Vagina (tissue), 2 donors: ENCODE data around the gene NHLH2. TPM values are rescaled to one million over a fixed set of nuclear protein-coding genes. Genes with fewer than 3 reads are reported as not detected.

Experiments
- DNase-seq, 2 donors: peaks; one replicate each; pipeline ENCODE4 v3.0.0-alpha.2; 2017; ENCODE audit errors: extremely low spot score in 2 of 2
- H3K27ac ChIP-seq: fragments of 200-600 bp; sonication (generic); one replicate; pipeline ENCODE4 v1.5.1; 2019
- H3K27me3 ChIP-seq: fragments of 200-600 bp; sonication (generic); one replicate; pipeline ENCODE4 v1.5.1; 2019
- H3K36me3 ChIP-seq, 2 donors: fragments of 200-600 bp; sonication (generic); one replicate each; pipeline ENCODE4 v1.5.1; 2017 to 2019
- H3K4me1 ChIP-seq: fragments of 200-600 bp; sonication (generic); one replicate; pipeline ENCODE4 v1.5.1; 2019
- H3K4me3 ChIP-seq, 2 donors: fragments of 200-600 bp; sonication (generic); 1 replicate in 1 of 2; 2 replicates in 1 of 2; pipeline ENCODE4 v1.5.1; 2016 to 2019
- H3K9me3 ChIP-seq: fragments of 200-600 bp; sonication (generic); one replicate; pipeline ENCODE4 v1.5.1; 2019
- POLR2A ChIP-seq, 2 donors: fragments of 450-650 bp; IDR thresholded peaks; one replicate each; pipeline ENCODE4 v1.6.1; 2017; ENCODE audit warnings: antibody characterized with exemption in 2 of 2, mild to moderate bottlenecking in 2 of 2, moderate library complexity in 2 of 2
- POLR2AphosphoS5 ChIP-seq, 2 donors: sonication (generic); formaldehyde crosslinking; IDR thresholded peaks; one replicate each; pipeline ENCODE4 v1.9.0; 2017; ENCODE audit warnings: antibody characterized with exemption in 2 of 2, mild to moderate bottlenecking in 2 of 2, low read depth in 1 of 2; ENCODE audit not compliant: insufficient read depth in 1 of 2
- intact Hi-C: fragments of 100-400 bp; cut with DNase I; formaldehyde crosslinking; loops from one replicate; pipeline ENCODE4 v1.15.1; 2023
- total RNA-seq: library from RNA; depleted of rRNA; stranded (reverse); fragments of >200 nt; gene quantifications from one replicate; pipeline ENCODE4 v1.2.3, GENCODE V29; 2016
- TF ChIP-seq, protein P1 (sequence below), 3 experiments: fragments of 450-650 bp in 2 of 3; fragments of 200-600 bp in 1 of 3; sonication (generic) in 1 of 3; IDR thresholded peaks; one replicate each; pipeline ENCODE4 v1.5.1; 2017 to 2019; ENCODE audit warnings: antibody characterized with exemption in 3 of 3, mild to moderate bottlenecking in 2 of 3, moderate library complexity in 2 of 3

Gene NHLH2
- total RNA-seq, 1 donor from 2014 or later, result 0.25 TPM

DNA sequence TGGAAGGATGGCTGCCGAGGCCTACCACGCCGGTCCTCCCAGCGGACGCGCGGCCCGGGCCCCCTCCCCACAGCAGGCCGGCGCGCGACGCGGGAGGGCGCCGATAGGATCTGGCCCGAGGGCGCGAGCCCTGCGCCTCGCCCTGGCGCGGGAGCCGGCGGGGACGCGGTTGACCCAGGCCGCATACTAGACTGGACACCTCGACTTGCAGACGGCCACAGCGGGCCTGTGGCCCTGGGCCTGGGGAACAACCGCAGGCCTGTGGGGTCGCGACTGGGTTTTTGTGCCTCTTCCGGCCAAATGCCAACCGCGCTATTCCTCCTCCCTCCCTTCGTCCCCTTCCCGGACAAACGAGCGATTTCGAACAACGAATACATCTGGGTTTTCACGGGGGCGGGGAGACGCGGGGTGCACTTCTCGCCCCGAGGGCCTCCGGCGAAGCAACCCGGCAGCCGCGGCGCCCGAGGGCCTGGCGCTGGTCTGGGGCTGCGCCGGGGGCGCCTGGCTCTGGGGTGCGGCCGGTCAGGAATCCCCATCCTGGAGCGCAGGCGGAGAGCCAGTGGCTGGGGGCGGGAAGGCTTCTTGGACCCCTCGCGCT lies 2.4 kb downstream of the NHLH2 start:
- no peaks in the 10 kb centered on the region for H3K9me3 ChIP-seq
- intact Hi-C loops, result no loop called here
- H3K27ac ChIP-seq, result no peak overlapping the region
- peaks cover 23% of the 10 kb centered on the region for H3K4me1 ChIP-seq
- no peak for TF ChIP-seq POLR2A (IDR thresholded peaks at IDR 0.05)
- no peaks in the 10 kb centered on the region for H3K36me3 ChIP-seq
- DNase-seq, result no peak
- H3K4me3 ChIP-seq, result peak overlapping the region; percentile 36 to 39
- H3K27me3 ChIP-seq, result no peaks in the 10 kb centered on the region

DNA sequence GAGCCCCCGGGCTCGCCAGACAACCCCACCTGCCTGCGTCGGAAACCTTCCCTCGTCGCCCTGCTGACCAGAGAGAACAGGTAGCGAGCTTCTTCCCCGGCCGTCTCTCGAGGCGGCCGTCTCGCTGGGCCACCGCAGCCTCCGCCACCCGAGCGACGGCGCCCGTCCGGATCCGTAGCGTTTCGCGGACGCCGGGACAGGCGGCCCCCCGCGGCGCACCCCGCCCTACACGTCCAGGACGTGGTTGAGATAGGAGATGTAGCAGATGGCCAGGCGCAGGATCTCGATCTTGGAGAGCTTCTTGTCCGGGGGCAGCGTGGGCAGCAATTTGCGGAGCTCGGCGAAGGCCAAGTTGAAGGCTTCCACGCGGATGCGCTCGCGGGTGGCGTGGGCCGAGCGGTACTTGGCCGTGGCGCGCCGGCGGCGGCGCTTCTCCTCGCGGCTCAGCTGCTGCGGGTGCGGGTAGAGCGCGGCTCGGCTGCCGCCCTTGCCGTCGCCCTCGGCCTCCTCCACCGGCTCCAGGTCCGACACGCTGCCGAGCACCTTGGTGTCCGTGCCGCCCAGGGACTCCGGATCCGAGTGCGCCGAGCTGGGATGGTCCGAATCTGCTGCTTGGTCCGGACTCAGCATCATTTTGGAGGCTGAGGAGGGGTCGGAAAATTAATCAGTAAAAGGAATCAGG lies 3.0 kb downstream of the NHLH2 start:
- TF ChIP-seq POLR2A (IDR thresholded peaks at IDR 0.05) (no peak), POLR2AphosphoS5 (IDR thresholded peaks at IDR 0.05; ENCODE audit: insufficient read depth in 1 of 2, low read depth in 1 of 2) (no peak)
- TF ChIP-seq, protein P1, sequence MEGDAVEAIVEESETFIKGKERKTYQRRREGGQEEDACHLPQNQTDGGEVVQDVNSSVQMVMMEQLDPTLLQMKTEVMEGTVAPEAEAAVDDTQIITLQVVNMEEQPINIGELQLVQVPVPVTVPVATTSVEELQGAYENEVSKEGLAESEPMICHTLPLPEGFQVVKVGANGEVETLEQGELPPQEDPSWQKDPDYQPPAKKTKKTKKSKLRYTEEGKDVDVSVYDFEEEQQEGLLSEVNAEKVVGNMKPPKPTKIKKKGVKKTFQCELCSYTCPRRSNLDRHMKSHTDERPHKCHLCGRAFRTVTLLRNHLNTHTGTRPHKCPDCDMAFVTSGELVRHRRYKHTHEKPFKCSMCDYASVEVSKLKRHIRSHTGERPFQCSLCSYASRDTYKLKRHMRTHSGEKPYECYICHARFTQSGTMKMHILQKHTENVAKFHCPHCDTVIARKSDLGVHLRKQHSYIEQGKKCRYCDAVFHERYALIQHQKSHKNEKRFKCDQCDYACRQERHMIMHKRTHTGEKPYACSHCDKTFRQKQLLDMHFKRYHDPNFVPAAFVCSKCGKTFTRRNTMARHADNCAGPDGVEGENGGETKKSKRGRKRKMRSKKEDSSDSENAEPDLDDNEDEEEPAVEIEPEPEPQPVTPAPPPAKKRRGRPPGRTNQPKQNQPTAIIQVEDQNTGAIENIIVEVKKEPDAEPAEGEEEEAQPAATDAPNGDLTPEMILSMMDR (IDR thresholded peaks at IDR 0.05), result no peak
- Histone ChIP-seq H3K4me1 (peaks cover 23% of the 10 kb centered on the region), H3K4me3 (peak overlapping the region; percentile 36 to 39), H3K9me3 (no peaks in the 10 kb centered on the region), H3K27me3 (no peaks in the 10 kb centered on the region), H3K36me3 (no peaks in the 10 kb centered on the region), H3K27ac (no peak overlapping the region)
- intact Hi-C loops, result no loop called here
- no peak for DNase-seq

DNA sequence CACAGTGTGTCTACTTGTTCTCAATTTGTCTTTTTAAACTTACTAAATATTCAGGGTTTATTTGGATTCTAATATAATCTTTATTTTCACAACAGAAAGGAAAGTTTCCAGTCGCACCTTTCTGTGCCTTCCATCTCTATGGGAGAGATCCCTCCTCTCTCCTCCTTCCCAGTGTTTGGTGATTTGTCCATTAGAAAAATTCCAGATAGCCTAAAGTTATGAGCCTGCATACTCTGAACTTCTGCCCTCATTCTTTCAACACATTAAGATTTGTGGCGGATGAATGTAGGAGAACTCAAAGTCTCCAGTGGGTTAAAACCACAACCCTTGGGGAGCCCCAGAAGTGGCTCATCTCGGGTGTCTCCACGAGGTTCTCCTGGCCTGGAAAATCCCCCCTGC lies 3.6 kb downstream of the NHLH2 start:
- peak overlapping the region; percentile 36 to 39 for H3K4me3 ChIP-seq
- no peaks in the 10 kb centered on the region for H3K27me3 ChIP-seq
- no peak overlapping the region for H3K27ac ChIP-seq
- TF ChIP-seq, protein P1 (IDR thresholded peaks at IDR 0.05), result no peak
- TF ChIP-seq POLR2AphosphoS5 (IDR thresholded peaks at IDR 0.05; ENCODE audit: insufficient read depth in 1 of 2, low read depth in 1 of 2), result no peak
- no peak for TF ChIP-seq POLR2A (IDR thresholded peaks at IDR 0.05)
- H3K36me3 ChIP-seq, result no peaks in the 10 kb centered on the region
- intact Hi-C loops, result no loop called here
- no peaks in the 10 kb centered on the region for H3K9me3 ChIP-seq
- no peak for DNase-seq
- H3K4me1 ChIP-seq, result peaks cover 23% of the 10 kb centered on the region

DNA sequence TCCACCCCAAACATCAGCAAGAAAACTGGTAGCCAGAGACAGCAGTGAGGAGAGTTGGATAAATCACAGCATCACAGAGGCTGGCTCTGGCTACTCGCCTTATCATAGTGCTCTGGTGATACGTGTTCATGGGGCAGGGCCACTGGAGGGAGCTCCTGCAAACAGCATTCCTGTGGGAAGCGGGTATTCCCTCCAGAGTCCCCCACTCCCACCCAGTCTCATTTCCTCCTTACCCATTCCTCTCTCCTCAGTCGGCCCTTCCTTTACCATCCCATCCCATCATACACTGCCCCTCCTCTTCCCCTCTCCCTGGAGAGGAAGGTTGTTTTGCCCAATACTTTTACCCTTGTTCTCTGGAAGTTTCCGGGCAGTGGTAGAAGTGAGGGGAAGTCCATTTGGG lies 7.1 kb downstream of the NHLH2 start:
- no peak for DNase-seq
- no peaks in the 10 kb centered on the region for H3K9me3 ChIP-seq
- no peak overlapping the region for H3K27ac ChIP-seq
- no peaks in the 10 kb centered on the region for H3K36me3 ChIP-seq
- intact Hi-C loops, result no loop called here
- H3K4me3 ChIP-seq, result no peak overlapping the region
- no peak for TF ChIP-seq POLR2AphosphoS5 (IDR thresholded peaks at IDR 0.05; ENCODE audit: insufficient read depth in 1 of 2, low read depth in 1 of 2)
- TF ChIP-seq, protein P1 (IDR thresholded peaks at IDR 0.05), result no peak
- no peak for TF ChIP-seq POLR2A (IDR thresholded peaks at IDR 0.05)
- peaks cover 32% of the 10 kb centered on the region for H3K4me1 ChIP-seq
- no peaks in the 10 kb centered on the region for H3K27me3 ChIP-seq

DNA sequence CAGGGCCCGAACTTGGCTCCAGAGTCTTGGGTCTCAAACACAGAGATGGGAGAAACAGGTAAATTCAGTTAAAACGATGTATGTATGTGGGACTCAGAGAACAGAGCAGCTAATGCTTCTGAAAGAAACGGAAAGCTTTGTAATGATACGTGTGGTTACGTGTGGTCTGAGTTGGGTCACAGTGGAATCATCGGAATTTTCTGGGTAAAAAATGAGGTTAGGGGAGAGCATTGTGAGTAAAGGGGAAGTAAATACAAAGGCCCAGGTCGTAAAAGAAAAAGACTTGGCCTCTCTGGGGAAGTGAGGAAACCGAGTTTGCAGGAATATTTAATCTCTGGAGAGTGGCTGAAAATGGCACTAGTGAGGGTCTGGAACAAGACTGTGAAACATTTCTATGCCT lies 8.3 kb downstream of the NHLH2 start:
- DNase-seq, result no peak
- peaks cover 22% of the 10 kb centered on the region for H3K4me1 ChIP-seq
- intact Hi-C loops, result no loop called here
- no peak overlapping the region for H3K27ac ChIP-seq
- H3K27me3 ChIP-seq, result no peaks in the 10 kb centered on the region
- no peaks in the 10 kb centered on the region for H3K36me3 ChIP-seq
- no peaks in the 10 kb centered on the region for H3K9me3 ChIP-seq
- no peak overlapping the region for H3K4me3 ChIP-seq
- TF ChIP-seq, protein P1 (IDR thresholded peaks at IDR 0.05), result no peak
- no peak for TF ChIP-seq POLR2AphosphoS5 (IDR thresholded peaks at IDR 0.05; ENCODE audit: insufficient read depth in 1 of 2, low read depth in 1 of 2)
- TF ChIP-seq POLR2A (IDR thresholded peaks at IDR 0.05), result no peak
